ENCODE results near the gene RAPSN.
A peak's percentile ranks its signal among the peaks of the same experiment; 100 is the strongest.

Gene RAPSN

DNA sequence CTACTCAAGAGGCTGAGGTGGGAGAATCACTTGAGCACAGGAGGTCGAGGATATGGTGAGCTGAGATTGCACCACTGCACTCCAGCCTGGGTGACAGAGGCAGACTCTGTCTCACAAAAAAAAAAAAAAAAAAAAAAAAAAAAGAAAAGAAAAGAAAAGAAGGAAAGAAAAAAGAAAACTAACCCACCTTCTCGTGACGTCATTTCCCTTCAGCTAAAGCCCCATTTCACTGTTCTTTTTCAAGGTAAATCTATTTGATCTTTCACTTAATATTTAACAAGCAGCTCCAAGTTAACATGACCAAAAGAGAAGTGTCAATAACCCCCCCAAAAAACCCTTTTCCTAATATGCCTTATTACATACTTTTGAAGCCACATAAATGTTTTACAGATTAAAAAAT, 5.1 kb downstream of the RAPSN start:
- no CpG with 5 or more reads among the region's 3 CpGs for WGBS, 2 donors (ENCODE audit: extremely low coverage in 2 of 2, insufficient read length in 2 of 2, insufficient replicate concordance in 1 of 2)
- Histone ChIP-seq H4K8ac (ENCODE audit: low read depth, low read length) (no peak overlapping the region), H2BK5ac (ENCODE audit: low read length) (no peak overlapping the region), H2BK12ac (ENCODE audit: low read length) (no peak overlapping the region), H3K18ac (ENCODE audit: low read length) (no peak overlapping the region), H2AK5ac (ENCODE audit: low read depth, low read length) (no peak overlapping the region), H3K4me1 (ENCODE audit: control insufficient read depth in 2 of 2, insufficient read depth in 1 of 2, low read depth in 1 of 2, low read length in 2 of 2) (no peaks in the 10 kb centered on the region), H3K36me3 (replicated peaks in 1 of 2; ENCODE audit: control insufficient read depth in 2 of 2, insufficient read depth in 2 of 2, low read length in 2 of 2) (no peaks in the 10 kb centered on the region), H3K27ac (replicated peaks; ENCODE audit: low read length) (no peak overlapping the region), H2BK120ac (ENCODE audit: low read depth, low read length) (no peak overlapping the region), H3K4me2 (ENCODE audit: insufficient read depth, low read length, poor library complexity, severe bottlenecking) (no peak overlapping the region), H3K23ac (ENCODE audit: low read depth, low read length, poor library complexity) (no peak overlapping the region), H3K27me3 (ENCODE audit: control insufficient read depth in 3 of 3, insufficient read depth in 3 of 3, low read depth in 1 of 3, low read length in 3 of 3) (peaks cover 0 to 5% (median 0%) of the 10 kb centered on the region in 3 experiments), H3K14ac (ENCODE audit: low read length) (no peak overlapping the region), H3K9ac (ENCODE audit: low read depth, low read length, poor library complexity) (no peak overlapping the region), H3K9me3 (replicated peaks in 1 of 2; ENCODE audit: control insufficient read depth in 2 of 2, insufficient read depth in 1 of 2, low read depth in 1 of 2, low read length in 2 of 2) (no peaks in the 10 kb centered on the region), H3K79me1 (ENCODE audit: low read depth, low read length) (no peaks in the 10 kb centered on the region), H4K91ac (ENCODE audit: low read depth, low read length, poor library complexity) (no peak overlapping the region), H3K4ac (ENCODE audit: low read length) (no peak overlapping the region), H3K4me3 (ENCODE audit: low read length in 2 of 2) (no peak overlapping the region), H2AFZ (ENCODE audit: low read length) (no peak overlapping the region), H2BK15ac (ENCODE audit: low read length) (no peak overlapping the region)
- no peak for DNase-seq (ENCODE audit: low spot score)

DNA sequence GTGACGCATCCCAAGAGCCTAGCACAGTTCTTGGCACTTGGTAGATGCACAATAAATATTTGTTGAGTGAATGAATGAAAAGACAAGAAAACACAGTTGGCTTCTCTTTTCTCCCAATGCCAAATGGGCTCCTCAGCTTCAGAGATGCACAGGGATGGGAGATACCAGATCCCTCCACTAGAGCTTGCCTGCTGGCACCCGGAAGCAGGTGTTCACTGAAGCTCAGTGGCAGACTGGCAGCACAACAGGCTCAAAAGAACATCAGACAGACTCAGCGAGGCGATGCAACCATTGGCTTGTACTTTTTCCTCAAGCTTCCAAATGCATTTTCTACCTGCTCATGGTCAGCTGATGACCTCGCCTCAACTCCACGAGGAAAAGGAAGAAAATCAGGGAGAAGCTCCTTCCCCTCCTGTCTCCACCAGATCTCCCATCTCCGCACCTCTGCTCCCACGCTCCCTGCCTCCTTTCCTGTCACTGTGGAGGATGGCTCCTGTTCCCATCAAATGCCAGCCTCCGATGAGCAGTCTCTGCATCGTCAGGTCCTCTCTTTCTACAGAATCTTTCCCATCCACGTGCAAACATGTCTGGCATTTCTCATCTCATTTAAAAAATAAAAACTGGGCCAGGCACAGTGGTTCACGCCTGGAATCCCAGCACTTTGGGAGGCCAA, 5.8 kb downstream of the RAPSN start:
- Histone ChIP-seq H4K8ac (ENCODE audit: low read depth, low read length) (no peak overlapping the region), H2AFZ (ENCODE audit: low read length) (no peak overlapping the region), H3K79me1 (ENCODE audit: low read depth, low read length) (no peaks in the 10 kb centered on the region), H3K14ac (ENCODE audit: low read length) (no peak overlapping the region), H3K23ac (ENCODE audit: low read depth, low read length, poor library complexity) (no peak overlapping the region), H2BK5ac (ENCODE audit: low read length) (no peak overlapping the region), H3K4me2 (ENCODE audit: insufficient read depth, low read length, poor library complexity, severe bottlenecking) (no peak overlapping the region), H2BK120ac (ENCODE audit: low read depth, low read length) (no peak overlapping the region), H3K9me3 (replicated peaks in 1 of 2; ENCODE audit: control insufficient read depth in 2 of 2, insufficient read depth in 1 of 2, low read depth in 1 of 2, low read length in 2 of 2) (no peaks in the 10 kb centered on the region), H3K4me3 (ENCODE audit: low read length in 2 of 2) (no peak overlapping the region), H2BK15ac (ENCODE audit: low read length) (no peak overlapping the region), H3K27me3 (ENCODE audit: control insufficient read depth in 3 of 3, insufficient read depth in 3 of 3, low read depth in 1 of 3, low read length in 3 of 3) (peaks cover 0 to 5% (median 0%) of the 10 kb centered on the region in 3 experiments), H3K27ac (replicated peaks; ENCODE audit: low read length) (no peak overlapping the region), H3K18ac (ENCODE audit: low read length) (no peak overlapping the region), H4K91ac (ENCODE audit: low read depth, low read length, poor library complexity) (no peak overlapping the region), H3K9ac (ENCODE audit: low read depth, low read length, poor library complexity) (no peak overlapping the region), H3K4me1 (ENCODE audit: control insufficient read depth in 2 of 2, insufficient read depth in 1 of 2, low read depth in 1 of 2, low read length in 2 of 2) (peaks cover 0 to under 1% of the 10 kb centered on the region in 2 donors), H2AK5ac (ENCODE audit: low read depth, low read length) (no peak overlapping the region), H2BK12ac (ENCODE audit: low read length) (no peak overlapping the region), H3K4ac (ENCODE audit: low read length) (no peak overlapping the region), H3K36me3 (replicated peaks in 1 of 2; ENCODE audit: control insufficient read depth in 2 of 2, insufficient read depth in 2 of 2, low read length in 2 of 2) (no peaks in the 10 kb centered on the region)
- DNase-seq (ENCODE audit: low spot score) = no peak
- WGBS, 2 donors (ENCODE audit: extremely low coverage in 2 of 2, insufficient read length in 2 of 2, insufficient replicate concordance in 1 of 2) = no CpG with 5 or more reads among the region's 12 CpGs

- Histone ChIP-seq H3K23ac (ENCODE audit: low read depth, low read length, poor library complexity) (no peak overlapping the region), H3K27ac (replicated peaks; ENCODE audit: low read length) (no peak overlapping the region), H3K36me3 (replicated peaks in 1 of 2; ENCODE audit: control insufficient read depth in 2 of 2, insufficient read depth in 2 of 2, low read length in 2 of 2) (no peaks in the 10 kb centered on the region), H3K14ac (ENCODE audit: low read length) (no peak overlapping the region), H3K4me1 (ENCODE audit: control insufficient read depth in 2 of 2, insufficient read depth in 1 of 2, low read depth in 1 of 2, low read length in 2 of 2) (peaks cover 2 to 7% of the 10 kb centered on the region in 2 donors), H2BK5ac (ENCODE audit: low read length) (no peak overlapping the region), H3K4me3 (ENCODE audit: low read length in 2 of 2) (no peak overlapping the region), H2AK5ac (ENCODE audit: low read depth, low read length) (no peak overlapping the region), H3K9me3 (replicated peaks in 1 of 2; ENCODE audit: control insufficient read depth in 2 of 2, insufficient read depth in 1 of 2, low read depth in 1 of 2, low read length in 2 of 2) (no peaks in the 10 kb centered on the region), H3K4ac (ENCODE audit: low read length) (no peak overlapping the region), H3K18ac (ENCODE audit: low read length) (peak overlapping the region; percentile 13), H2BK120ac (ENCODE audit: low read depth, low read length) (no peak overlapping the region), H3K4me2 (ENCODE audit: insufficient read depth, low read length, poor library complexity, severe bottlenecking) (no peak overlapping the region), H2BK12ac (ENCODE audit: low read length) (no peak overlapping the region), H2BK15ac (ENCODE audit: low read length) (no peak overlapping the region), H4K8ac (ENCODE audit: low read depth, low read length) (no peak overlapping the region), H2AFZ (ENCODE audit: low read length) (no peak overlapping the region), H4K91ac (ENCODE audit: low read depth, low read length, poor library complexity) (no peak overlapping the region), H3K9ac (ENCODE audit: low read depth, low read length, poor library complexity) (no peak overlapping the region), H3K27me3 (ENCODE audit: control insufficient read depth in 3 of 3, insufficient read depth in 3 of 3, low read depth in 1 of 3, low read length in 3 of 3) (peaks cover 0 to 5% (median 0%) of the 10 kb centered on the region in 3 experiments), H3K79me1 (ENCODE audit: low read depth, low read length) (no peaks in the 10 kb centered on the region)
- no peak for DNase-seq (ENCODE audit: low spot score)
- no CpG with 5 or more reads among the region's 8 CpGs for WGBS, 2 donors (ENCODE audit: extremely low coverage in 2 of 2, insufficient read length in 2 of 2, insufficient replicate concordance in 1 of 2)
These were observed 6.4 kb downstream of the RAPSN start for GRCh38 chr11:47442514-47442913.

DNA sequence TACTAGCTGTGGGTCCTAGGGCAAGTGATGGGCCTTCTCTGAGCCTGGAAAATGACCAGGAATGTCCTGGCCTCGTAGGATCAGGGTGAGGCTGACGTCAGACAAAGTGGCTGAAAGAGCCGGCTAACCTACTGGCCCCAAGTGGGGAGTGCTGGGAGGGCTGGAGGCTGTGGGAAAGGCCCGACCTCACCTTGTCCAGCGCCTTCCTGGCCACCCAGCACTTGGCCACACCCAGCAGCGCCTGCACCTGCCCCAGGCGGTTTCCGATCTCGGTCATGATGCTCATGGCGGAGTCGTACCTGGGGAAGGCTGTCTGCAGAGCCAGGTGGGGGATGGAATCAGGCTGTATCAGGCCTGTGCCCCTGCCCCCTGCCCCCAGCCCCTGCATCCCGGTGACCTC, 7.5 kb downstream of the RAPSN start:
- no CpG with 5 or more reads among the region's 12 CpGs for WGBS, 2 donors (ENCODE audit: extremely low coverage in 2 of 2, insufficient read length in 2 of 2, insufficient replicate concordance in 1 of 2)
- no peak overlapping the region for H2BK15ac ChIP-seq (ENCODE audit: low read length)
- peak overlapping the region; percentile 44 for H3K18ac ChIP-seq (ENCODE audit: low read length)
- H3K27me3 ChIP-seq (ENCODE audit: control insufficient read depth in 3 of 3, insufficient read depth in 3 of 3, low read depth in 1 of 3, low read length in 3 of 3) = peaks cover 0 to 5% (median 0%) of the 10 kb centered on the region in 3 experiments
- no peak overlapping the region for H4K91ac ChIP-seq (ENCODE audit: low read depth, low read length, poor library complexity)
- no peak overlapping the region for H2BK5ac ChIP-seq (ENCODE audit: low read length)
- H3K36me3 ChIP-seq (replicated peaks in 1 of 2; ENCODE audit: control insufficient read depth in 2 of 2, insufficient read depth in 2 of 2, low read length in 2 of 2) = no peaks in the 10 kb centered on the region
- no peak overlapping the region for H4K8ac ChIP-seq (ENCODE audit: low read depth, low read length)
- no peaks in the 10 kb centered on the region for H3K9me3 ChIP-seq (replicated peaks in 1 of 2; ENCODE audit: control insufficient read depth in 2 of 2, insufficient read depth in 1 of 2, low read depth in 1 of 2, low read length in 2 of 2)
- H3K4me1 ChIP-seq (ENCODE audit: control insufficient read depth in 2 of 2, insufficient read depth in 1 of 2, low read depth in 1 of 2, low read length in 2 of 2) = peaks cover 2 to 9% of the 10 kb centered on the region in 2 donors
- no peak overlapping the region for H2BK12ac ChIP-seq (ENCODE audit: low read length)
- H3K14ac ChIP-seq (ENCODE audit: low read length) = no peak overlapping the region
- no peak overlapping the region for H3K4ac ChIP-seq (ENCODE audit: low read length)
- DNase-seq (ENCODE audit: low spot score) = no peak
- no peak overlapping the region for H2AFZ ChIP-seq (ENCODE audit: low read length)
- H2AK5ac ChIP-seq (ENCODE audit: low read depth, low read length) = peak overlapping the region; percentile 43
- no peak overlapping the region for H3K4me2 ChIP-seq (ENCODE audit: insufficient read depth, low read length, poor library complexity, severe bottlenecking)
- no peak overlapping the region for H3K23ac ChIP-seq (ENCODE audit: low read depth, low read length, poor library complexity)
- no peak overlapping the region for H3K9ac ChIP-seq (ENCODE audit: low read depth, low read length, poor library complexity)
- H3K4me3 ChIP-seq (ENCODE audit: low read length in 2 of 2) = no peak overlapping the region
- H3K27ac ChIP-seq (replicated peaks; ENCODE audit: low read length) = no peak overlapping the region
- no peak overlapping the region for H2BK120ac ChIP-seq (ENCODE audit: low read depth, low read length)
- H3K79me1 ChIP-seq (ENCODE audit: low read depth, low read length) = no peaks in the 10 kb centered on the region
